Measurements from ENCODE around the gene RBM4.
"Not testable (repeated sequence)": the region's sequence is repeated elsewhere in the genome, so short reads cannot be mapped to it uniquely, and the experiment has no call there.

RBM4 gene

DNA sequence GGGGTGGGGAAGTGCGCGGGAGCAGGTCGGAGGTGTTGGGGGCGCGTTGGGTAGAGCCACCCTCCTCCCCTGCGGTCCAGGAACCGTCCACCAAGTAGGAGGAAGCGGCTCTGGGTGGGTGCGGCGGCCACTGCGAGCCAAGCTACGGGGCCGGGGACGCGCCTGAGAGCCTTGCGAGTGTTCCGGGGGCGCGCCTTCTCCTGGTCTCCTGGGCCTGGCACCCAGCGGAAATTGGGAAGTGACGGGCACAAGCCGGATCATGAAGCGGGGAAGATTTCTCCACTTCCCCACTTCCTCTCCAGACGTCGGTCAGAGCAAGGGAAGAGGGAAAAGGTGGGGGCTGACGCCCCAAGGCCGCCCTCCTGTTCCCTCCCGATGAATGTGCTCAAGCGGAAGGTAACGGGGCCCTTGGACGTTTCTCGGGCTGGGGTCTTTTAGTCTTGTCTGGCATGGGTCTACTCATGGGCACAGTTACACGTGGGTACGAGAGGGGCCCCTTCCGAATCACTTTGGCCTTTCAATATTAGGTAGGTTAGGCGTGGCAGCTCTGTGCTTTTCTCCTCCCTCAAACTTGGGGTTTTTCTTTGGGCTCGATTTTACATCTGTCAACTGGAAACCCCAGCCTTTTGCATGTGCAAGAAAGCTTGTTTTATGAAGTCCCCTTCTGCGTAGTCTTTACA lies 21.2 kb upstream of the RBM4 start:
- peak; percentile 71 for DNase-seq (ENCODE audit: low read depth)

DNA sequence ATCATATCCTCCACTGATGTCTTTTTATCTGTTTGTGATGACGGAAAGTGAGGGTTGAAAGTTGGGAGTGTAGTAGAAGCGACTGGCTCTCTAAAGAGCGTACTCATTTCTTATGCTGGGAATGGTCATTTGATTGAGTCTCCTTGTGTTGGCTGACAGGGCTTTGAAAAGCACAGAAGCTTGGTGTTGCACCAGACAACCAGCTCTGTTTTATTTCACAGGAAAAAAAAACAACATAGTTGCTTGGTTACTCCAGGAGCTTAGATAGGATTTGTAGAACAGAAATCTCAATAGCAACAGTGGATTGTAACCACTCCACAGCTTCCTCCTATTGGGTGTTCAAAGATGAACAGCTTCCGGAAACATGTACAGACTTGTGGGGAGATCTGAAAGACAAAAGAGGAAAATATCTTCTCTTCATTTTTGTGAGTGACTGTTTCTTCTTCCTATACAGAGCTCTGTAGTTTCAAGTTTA lies 19.4 kb upstream of the RBM4 start:
- no peak for DNase-seq (ENCODE audit: low read depth)

DNA sequence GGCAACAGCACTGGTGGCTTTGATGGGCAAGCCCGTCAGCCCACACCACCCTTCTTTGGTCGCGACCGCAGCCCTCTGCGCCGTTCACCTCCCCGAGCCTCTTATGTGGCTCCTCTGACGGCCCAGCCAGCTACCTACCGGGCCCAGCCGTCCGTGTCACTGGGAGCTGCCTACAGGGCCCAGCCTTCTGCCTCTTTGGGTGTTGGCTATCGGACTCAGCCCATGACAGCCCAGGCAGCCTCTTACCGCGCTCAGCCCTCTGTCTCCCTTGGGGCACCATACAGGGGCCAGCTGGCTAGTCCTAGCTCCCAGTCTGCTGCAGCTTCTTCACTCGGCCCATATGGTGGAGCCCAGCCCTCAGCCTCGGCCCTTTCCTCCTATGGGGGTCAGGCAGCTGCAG lies 14.1 kb upstream of the RBM4 start:
- DNase-seq (ENCODE audit: low read depth): no peak

DNA sequence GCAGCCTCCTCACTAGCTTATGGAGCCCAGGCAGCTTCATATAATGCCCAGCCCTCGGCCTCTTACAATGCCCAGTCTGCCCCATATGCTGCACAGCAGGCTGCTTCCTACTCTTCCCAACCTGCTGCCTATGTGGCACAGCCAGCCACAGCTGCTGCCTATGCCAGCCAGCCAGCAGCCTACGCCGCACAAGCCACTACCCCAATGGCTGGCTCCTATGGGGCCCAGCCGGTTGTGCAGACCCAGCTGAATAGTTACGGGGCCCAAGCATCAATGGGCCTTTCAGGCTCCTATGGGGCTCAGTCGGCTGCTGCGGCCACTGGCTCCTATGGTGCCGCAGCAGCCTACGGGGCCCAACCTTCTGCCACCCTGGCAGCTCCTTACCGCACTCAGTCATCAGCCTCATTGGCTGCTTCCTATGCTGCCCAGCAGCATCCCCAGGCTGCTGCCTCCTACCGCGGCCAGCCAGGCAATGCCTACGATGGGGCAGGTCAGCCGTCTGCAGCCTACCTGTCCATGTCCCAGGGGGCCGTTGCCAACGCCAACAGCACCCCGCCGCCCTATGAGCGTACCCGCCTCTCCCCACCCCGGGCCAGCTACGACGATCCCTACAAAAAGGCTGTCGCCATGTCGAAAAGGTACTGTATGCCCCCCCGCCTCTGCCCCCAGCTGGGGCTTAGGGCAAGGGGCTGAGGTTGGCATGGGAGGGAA lies 13.3 kb upstream of the RBM4 start:
- no peak for DNase-seq (ENCODE audit: low read depth)

DNA sequence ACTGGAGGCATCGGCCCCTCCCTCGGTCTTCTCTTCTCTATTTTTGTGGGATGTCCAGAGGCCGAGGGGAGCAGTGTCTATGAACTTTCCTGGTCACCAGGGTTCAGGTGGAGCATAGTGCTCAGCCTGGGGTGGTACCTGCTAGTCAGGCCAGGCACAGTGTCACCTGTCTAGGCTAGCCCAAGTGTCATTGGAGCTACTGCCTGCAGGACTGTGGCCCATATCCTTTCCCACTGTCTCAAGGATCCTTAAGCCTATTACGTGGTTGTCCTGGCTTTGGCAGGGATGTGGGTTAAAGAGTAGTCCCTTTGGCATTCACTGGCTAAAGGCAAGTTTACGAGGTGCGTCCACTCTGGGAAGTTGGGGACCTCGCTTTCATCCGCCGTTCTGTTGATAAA lies 12.8 kb upstream of the RBM4 start:
- DNase-seq (ENCODE audit: low read depth): no peak

DNA sequence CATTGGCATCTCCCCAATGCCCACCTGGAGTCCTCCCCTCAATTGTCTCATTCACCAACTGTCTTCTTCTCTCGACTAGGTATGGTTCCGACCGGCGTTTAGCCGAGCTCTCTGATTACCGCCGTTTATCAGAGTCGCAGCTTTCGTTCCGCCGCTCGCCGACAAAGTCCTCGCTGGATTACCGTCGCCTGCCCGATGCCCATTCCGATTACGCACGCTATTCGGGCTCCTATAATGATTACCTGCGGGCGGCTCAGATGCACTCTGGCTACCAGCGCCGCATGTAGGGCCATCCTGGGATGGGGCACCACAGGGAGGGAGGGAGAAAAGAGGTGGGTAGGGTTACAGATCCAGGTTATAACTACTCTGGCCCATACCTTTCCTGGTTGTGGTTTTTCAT lies 12.1 kb upstream of the RBM4 start:
- no peak for DNase-seq (ENCODE audit: low read depth)

DNA sequence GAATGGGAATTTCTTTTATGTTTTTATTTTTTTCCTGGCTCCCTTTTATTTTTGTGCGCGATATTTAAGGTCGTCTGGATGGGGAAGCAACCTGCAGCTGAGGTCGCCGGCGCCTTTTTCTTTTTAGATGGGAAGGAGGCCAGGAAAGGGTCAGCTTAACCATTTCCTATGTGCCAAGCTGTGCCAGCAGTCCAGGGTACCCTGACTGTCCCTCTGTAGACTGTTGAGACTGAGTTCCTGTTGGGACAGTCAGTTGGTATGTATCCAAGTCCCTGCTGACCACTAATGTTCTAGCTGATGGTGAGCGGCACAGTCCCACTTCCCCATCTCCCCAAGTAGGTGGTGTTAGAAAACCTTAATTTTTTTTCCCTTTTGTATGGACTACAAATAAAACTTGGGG lies 11.6 kb upstream of the RBM4 start:
- DNase-seq (ENCODE audit: low read depth): no peak

DNA sequence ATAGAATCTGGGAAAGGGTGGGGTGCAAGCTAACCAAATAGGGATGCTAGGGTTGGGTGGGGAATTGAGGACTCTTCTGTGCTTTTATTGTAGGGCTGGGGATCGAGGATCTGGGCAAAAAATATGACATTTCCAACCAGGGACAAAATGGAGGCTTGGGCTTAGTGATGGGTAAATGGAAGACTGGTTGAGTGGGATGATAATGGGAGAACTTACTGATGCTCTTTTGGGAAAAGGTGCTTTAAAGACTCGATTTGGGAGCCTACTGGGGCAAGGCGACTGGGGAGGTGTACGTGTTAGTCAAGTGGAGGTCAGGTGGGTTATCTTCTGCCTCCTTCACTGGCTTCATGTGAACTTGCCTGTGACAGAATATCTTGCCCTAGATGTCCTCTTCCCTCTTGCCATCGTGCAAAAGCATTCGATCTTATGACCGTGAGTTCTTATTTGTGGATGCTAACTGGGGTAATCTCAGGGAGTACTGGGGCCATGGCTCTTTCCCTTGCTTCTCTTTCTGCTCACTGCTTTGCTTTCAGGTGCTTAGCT lies 10.4 kb upstream of the RBM4 start:
- DNase-seq (ENCODE audit: low read depth): no peak

DNA sequence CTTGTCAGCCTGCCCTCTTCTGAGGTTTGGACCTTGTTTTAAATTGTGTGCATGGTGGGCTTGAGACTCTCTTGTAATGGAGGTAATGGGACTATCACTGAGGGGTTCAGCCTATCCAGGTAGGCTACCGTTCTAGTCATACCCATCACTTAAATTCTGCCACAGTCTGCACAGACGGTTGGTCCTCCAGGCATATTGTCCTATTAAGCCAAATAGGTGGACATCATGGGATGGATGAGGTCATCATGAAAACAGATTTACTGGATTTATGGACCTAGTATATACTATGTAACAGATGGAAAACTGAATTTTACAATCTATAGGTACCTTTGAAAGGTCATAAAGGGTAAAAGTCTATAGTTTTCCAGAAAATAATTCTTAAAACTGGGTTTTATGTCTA lies 9.1 kb upstream of the RBM4 start:
- no peak for DNase-seq (ENCODE audit: low read depth)

DNA sequence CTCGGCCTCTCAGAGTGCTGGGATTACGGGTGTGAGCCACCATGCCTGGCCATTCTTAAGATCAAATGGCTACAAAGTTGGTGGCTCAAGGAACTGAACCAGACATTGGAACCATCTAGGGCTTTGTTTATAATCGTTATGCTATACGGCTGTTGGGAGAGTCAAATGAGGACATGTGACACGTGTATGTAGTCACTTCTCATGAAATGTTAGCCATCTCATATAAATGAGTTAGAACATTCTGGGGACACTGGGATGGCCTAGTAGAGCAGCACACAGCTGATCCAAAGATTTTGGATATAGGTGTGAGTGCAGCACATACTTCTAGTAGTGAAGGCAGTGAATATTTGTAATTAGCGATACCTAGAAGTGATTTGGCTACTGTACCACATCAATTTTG lies 6.6 kb upstream of the RBM4 start:
- no peak for DNase-seq (ENCODE audit: low read depth)

DNA sequence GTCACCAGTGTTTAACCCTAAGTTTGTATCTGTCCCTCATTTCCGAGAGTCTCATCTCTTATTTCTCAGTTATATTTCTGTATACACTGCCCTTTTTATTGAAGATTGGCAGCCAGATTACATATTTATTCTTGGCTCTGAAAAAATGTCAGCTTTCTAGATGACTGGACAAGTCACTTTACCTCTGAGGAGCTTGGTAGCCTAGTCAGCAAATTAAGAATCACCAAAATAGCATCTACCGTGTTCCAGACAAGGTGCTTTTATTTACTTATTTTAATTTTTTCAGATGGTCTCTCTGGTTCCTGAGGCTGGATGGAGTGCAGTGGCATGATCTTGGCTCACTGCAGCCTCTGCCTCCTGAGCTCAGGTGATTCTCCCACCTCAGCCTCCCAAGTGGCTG lies 5.6 kb upstream of the RBM4 start:
- DNase-seq (ENCODE audit: low read depth): no peak

DNA sequence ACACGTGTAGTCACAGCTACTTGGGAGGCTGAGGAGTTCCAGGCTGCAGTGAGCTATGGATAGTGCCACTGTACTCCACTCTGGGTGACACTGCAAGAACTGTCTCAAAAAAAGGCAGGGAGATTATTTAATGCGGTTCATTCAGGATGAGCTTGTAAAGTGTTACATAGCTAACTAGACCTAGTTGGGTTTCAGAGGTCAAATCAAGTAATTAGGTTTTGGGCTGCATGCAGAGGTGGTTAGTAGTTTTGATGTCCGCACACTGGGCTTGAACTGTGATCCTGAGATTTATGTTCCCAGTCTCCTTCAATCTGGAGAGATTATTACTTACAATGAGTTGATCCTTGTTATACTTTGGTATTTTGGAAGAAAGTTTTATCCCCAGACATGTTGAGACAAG lies 2.1 kb upstream of the RBM4 start:
- DNase-seq (ENCODE audit: low read depth): no peak

DNA sequence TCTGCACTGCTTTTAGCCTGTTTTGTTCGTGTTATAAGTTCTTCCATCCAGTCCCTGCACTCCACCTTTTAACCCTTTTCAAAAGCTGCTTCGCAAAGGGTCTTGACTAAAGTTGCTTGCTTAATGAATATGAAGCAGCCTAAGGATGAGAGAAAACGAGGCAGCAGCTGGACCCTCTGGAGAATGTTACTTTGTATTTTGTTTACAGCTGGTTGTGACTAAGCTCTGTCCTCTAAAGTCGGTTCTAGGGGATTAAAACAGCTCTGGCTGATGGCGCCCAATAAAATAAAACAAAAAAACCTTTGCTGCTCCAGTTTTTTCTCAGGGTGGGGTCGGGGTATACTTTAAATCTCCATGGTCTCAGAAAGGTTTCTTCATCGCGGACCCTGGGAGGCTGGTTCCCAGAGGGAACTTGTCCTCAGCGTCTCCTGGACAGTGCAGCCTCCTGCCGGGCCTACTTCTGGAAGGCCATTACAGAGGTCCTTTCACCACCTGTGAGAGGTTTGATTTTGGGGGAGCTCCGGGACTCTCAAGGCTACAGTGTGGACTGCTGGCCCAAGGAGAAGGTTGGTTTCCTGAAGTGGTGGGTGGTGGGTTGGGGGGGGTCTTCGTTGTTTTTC lies 836 bp upstream of the RBM4 start:
- peak; percentile 50 for DNase-seq (ENCODE audit: low read depth)

DNA sequence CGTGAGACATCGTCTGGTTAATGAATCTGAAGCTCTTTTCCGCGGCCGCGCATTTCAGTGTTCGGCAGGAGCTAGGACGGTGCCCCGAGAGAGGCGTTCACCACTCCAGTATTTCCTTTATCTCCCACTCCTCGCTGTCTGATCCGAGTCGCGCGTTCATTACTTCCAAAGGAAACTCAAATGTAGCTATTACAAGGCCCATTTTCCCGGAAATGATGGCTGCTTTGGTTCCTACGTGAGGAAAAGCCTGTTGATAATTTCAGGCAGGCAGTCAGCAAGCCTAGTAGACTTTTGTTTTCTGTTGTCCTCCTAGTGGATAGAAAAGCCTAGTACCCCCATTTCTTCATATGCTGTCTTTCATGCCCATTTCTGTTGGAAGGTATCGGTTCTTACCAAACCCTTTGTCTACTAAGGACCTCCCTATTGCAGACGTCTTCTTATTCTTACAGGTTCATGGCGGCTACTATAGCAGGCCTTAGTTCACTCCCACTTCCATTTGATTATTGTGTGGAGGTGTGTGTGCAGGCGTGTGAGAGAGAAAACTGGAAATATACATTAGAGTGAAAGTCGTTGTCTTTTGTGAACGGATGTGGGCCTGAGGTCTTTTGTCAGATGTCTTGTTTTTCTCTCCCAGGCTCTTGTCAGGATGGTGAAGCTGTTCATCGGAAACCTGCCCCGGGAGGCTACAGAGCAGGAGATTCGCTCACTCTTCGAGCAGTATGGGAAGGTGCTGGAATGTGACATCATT lies 737 bp downstream of the RBM4 start:
- DNase-seq (ENCODE audit: low read depth): peak; percentile 56

DNA sequence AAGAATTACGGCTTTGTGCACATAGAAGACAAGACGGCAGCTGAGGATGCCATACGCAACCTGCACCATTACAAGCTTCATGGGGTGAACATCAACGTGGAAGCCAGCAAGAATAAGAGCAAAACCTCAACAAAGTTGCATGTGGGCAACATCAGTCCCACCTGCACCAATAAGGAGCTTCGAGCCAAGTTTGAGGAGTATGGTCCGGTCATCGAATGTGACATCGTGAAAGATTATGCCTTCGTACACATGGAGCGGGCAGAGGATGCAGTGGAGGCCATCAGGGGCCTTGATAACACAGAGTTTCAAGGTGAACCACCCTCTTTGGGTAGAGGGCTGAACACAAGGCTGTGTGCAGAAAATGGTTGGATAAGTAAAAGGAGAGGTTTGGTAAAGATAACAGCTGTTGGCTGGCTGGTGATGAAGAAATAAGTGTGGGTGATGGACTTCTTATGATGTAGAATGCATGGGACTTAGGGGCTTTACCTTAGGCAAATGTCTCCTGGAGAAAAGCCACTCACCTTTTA lies 1.4 kb downstream of the RBM4 start:
- DNase-seq (ENCODE audit: low read depth): not testable (repeated sequence)

DNA sequence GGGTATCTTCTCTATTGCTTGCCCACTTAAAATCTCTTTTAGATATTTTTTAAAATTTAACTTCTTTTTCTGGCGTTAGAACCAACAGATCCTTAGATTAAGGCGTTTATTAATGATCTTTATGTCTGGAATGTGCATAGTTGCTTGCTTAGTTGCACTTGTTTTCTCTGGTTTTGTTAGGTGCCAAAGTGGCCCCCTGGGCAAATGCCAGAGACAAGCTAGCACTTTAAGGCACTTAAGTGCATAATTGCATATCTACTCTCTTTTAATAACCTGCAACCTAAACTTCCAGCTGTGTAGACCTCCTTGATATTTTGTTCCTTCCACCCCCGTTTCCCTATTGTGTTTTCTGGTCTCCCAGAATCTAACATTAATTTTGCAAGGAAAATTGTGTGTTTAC lies 3.3 kb downstream of the RBM4 start:
- DNase-seq (ENCODE audit: low read depth): no peak

DNA sequence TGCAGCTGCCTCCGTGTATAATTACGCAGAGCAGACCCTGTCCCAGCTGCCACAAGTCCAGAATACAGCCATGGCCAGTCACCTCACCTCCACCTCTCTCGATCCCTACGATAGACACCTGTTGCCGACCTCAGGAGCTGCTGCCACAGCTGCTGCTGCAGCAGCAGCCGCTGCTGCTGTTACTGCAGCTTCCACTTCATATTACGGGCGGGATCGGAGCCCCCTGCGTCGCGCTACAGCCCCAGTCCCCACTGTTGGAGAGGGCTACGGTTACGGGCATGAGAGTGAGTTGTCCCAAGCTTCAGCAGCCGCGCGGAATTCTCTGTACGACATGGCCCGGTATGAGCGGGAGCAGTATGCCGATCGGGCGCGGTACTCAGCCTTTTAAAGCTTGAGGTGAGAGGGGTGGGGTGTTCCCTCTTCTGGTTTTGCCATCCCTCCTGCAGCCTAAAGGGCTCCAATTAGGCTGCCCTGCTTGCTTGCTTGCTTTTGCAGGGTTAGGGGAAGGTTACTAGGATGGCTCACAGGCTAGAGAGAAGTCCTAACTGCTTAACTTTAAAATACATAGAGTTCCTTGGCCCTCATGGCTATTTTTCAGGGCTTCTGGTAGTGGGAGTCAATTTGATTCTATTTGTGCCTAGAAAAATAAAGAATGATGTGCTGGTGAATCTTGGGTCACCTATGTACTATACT lies 5.4 kb downstream of the RBM4 start:
- no peak for DNase-seq (ENCODE audit: low read depth)

DNA sequence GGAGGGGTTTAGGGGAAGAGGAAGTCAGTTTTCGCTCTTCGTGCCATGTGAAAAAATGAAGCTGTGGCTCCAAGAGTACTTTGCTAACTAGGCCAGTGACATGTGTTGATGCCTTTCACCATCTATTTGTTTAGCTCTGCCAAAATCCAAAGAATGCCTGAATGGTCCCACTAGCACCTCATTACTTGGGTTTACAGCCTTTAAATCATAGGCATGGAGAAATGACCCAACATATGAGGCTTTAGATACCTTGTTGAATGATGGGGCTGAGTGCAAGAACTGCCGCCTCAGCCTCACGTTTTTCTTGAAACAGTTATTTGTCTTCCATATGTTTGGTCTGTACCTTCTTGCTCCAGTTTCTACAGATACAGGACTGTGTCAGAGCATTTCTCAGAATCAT lies 8.3 kb downstream of the RBM4 start:
- no peak for DNase-seq (ENCODE audit: low read depth)

DNA sequence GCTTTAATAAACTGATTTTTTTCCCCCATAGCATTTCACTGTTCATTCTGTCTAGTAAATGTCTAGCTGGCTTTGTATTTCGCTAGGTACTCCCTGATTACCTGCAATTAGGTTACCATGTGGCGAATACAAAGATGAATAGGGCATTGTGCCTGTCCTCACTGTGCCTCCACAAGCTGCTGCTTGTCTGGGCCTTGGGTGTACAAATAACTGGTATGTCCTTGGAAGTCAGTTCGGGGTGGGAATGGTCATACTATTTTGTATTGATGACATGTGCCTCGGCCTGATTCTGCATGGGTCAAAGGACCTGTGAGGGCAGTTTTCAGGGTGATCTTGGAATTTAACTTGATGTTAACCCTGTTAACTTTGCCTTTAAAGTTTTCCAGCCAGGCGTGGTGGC lies 11.4 kb downstream of the RBM4 start:
- no peak for DNase-seq (ENCODE audit: low read depth)

DNA sequence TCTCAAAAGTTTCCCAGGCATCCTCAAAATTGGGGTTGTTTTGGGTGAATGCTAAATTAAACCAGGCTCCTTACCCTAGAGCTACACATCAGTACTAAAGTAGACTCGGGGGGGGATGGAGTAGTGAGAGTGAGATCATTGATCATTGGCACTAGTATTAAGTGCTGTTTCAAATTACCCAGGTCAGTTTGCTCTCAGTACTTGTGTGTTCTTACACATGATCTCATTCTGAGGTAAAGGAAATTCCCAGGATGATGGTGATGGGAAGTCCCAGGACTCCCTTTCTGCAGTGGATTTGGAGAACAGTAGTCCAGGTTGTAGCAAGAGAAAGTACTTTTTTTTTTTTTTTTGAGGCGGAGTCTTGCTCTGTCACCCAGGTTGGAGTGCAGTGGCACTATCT lies 12.5 kb downstream of the RBM4 start:
- DNase-seq (ENCODE audit: low read depth): peak; percentile 35

DNA sequence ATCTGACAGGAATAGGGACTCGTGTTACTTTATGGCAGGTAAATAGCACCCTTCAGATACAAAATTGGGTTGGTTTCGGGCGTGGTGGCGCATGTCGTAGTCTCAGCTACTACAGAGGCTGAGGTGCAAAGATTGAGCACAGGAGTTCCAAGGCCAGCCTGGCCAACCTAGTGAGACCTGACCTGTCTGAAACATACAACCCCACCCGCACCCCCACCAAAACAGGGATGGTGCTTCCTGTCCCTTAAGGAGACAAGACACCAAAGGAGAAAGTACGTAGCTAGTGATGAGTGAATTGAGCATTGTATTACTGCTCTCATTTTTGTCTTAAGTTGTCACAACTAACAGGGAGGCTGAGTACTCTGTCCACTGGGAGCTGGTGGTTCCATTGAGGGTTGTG lies 14.1 kb downstream of the RBM4 start:
- DNase-seq (ENCODE audit: low read depth): no peak

DNA sequence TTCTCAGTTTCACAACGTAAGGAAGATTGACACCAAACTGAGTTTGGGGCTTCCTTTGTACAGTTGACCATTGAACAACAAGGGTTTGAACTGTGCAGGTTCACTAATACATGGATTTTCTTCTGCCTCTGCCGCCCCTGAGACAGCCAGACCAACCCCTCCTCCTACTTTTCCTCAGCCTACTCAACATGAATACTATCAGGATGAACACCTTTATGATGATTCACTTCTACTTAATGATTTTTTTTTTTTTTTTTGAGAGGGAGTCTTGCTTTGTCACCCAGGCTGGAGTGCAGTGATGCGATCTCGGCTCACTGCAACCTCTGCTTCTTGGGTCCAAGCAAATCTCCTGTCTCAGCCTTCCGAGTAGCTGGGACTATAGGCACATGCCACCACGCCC lies 14.6 kb downstream of the RBM4 start:
- peak; percentile 53 for DNase-seq (ENCODE audit: low read depth)

Data from ELR (cell line).